BE2C (cell line): ENCODE measurements around the gene SLC38A8.

Experiments
- DNase-seq: peaks from one replicate; pipeline ENCODE4 v3.0.0-alpha.2; 2020
- H3K27me3 ChIP-seq: fragments of 250-450 bp; sonication (Bioruptor Pico); 2 replicates; pipeline ENCODE4 v1.5.1; 2020; ENCODE audit warnings: mild to moderate bottlenecking
- H3K36me3 ChIP-seq: fragments of 250-450 bp; sonication (Bioruptor Pico); 2 replicates; pipeline ENCODE4 v1.5.1; 2020; ENCODE audit warnings: mild to moderate bottlenecking
- H3K4me1 ChIP-seq: fragments of 250-450 bp; sonication (Bioruptor Pico); 2 replicates; pipeline ENCODE4 v1.5.1; 2020
- H3K4me3 ChIP-seq: 2 replicates; pipeline ENCODE4 v1.5.1; 2011; ENCODE audit warnings: low read depth, low read length
- H3K9me3 ChIP-seq: fragments of 250-450 bp; sonication (Bioruptor Pico); 2 replicates; pipeline ENCODE4 v1.5.1; 2020
- TF ChIP-seq, protein P1 (sequence below): IDR thresholded peaks from 2 replicates; pipeline ENCODE4 v1.5.1; 2012; ENCODE audit warnings: mild to moderate bottlenecking, low read depth, low read length

The SLC38A8 gene

GRCh38 chr16:83975590-83976260, 66.9 kb downstream of the SLC38A8 start:
- TF ChIP-seq, protein P1, sequence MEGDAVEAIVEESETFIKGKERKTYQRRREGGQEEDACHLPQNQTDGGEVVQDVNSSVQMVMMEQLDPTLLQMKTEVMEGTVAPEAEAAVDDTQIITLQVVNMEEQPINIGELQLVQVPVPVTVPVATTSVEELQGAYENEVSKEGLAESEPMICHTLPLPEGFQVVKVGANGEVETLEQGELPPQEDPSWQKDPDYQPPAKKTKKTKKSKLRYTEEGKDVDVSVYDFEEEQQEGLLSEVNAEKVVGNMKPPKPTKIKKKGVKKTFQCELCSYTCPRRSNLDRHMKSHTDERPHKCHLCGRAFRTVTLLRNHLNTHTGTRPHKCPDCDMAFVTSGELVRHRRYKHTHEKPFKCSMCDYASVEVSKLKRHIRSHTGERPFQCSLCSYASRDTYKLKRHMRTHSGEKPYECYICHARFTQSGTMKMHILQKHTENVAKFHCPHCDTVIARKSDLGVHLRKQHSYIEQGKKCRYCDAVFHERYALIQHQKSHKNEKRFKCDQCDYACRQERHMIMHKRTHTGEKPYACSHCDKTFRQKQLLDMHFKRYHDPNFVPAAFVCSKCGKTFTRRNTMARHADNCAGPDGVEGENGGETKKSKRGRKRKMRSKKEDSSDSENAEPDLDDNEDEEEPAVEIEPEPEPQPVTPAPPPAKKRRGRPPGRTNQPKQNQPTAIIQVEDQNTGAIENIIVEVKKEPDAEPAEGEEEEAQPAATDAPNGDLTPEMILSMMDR, result no peak

GRCh38 chr16:83974475-83974874, 68.1 kb downstream of the SLC38A8 start:
- Histone ChIP-seq H3K9me3 (no peaks in the 10 kb centered on the region; the same call in 1 of the 2 replicates), H3K27me3 (peaks cover 6% of the 10 kb centered on the region), H3K4me3 (no peak overlapping the region), H3K36me3 (no peaks in the 10 kb centered on the region), H3K4me1 (no peaks in the 10 kb centered on the region)
- TF ChIP-seq, protein P1, result no peak
- no peak for DNase-seq

More at GRCh38 chr16:83975590-83976260, 66.9 kb downstream of the SLC38A8 start:
- Histone ChIP-seq H3K4me1 (no peaks in the 10 kb centered on the region), H3K9me3 (no peaks in the 10 kb centered on the region; the same call in 1 of the 2 replicates), H3K4me3 (no peak overlapping the region), H3K36me3 (no peaks in the 10 kb centered on the region), H3K27me3 (no peaks in the 10 kb centered on the region)
- DNase-seq, result no peak

- no peak for DNase-seq
- TF ChIP-seq, protein P1, result no peak
- no peaks in the 10 kb centered on the region for H3K4me1 ChIP-seq
- H3K27me3 ChIP-seq, result peaks cover 11% of the 10 kb centered on the region
- H3K4me3 ChIP-seq, result no peak overlapping the region
- no peaks in the 10 kb centered on the region for H3K36me3 ChIP-seq
- no peaks in the 10 kb centered on the region; the same call in 1 of the 2 replicates for H3K9me3 ChIP-seq
Measured at GRCh38 chr16:83973581-83974385, 68.8 kb downstream of the SLC38A8 start.

- H3K36me3 ChIP-seq, result no peaks in the 10 kb centered on the region
- TF ChIP-seq, protein P1, result no peak
Measured at GRCh38 chr16:83973077-83973476, 69.5 kb downstream of the SLC38A8 start.

DNA sequence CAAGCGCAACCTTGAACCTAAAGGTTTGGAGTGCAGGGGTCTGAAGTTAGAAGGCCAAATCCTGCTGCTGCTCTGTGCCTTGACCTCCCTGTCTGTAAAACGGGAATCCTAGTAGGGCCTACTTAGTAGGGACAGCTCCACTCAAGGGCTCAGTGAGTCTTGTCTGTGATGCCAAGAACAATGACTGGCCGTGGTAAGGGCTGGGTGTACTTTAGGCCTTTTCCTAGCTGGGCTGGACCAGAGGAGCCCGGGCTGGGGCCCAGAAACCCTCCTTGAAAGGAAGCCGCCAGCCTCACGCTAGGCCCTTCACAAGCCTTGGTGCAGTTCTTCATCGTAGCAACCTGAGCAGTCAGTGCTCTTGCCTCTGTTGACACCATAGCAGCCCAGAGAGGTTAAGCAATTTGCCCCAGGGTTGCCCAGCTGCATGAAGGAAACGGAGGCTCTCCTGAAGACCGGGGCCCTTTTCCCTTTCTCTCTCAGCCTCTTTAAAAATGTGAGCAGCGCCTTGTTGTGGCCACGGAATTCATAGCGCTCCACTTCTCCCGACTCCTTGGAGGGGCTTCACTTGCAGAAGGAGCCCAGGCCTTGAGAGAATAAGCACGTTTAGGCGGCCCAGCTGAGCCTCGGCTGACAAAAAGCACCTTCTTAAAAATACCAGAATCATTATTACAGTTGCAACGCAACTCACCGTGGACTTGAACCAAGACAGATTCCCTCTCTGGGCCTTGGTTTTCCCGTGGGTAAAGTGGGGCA, 70.2 kb downstream of the SLC38A8 start:
- no peak for DNase-seq
- no peak overlapping the region for H3K4me3 ChIP-seq
- H3K9me3 ChIP-seq, result no peaks in the 10 kb centered on the region
- no peaks in the 10 kb centered on the region for H3K36me3 ChIP-seq
- TF ChIP-seq, protein P1, result no peak
- no peaks in the 10 kb centered on the region for H3K4me1 ChIP-seq
- H3K27me3 ChIP-seq, result peaks cover 13% of the 10 kb centered on the region

More at GRCh38 chr16:83973077-83973476, 69.5 kb downstream of the SLC38A8 start:
- DNase-seq, result no peak
- H3K4me1 ChIP-seq, result no peaks in the 10 kb centered on the region
- H3K27me3 ChIP-seq, result peaks cover 13% of the 10 kb centered on the region
- no peak overlapping the region for H3K4me3 ChIP-seq
- H3K9me3 ChIP-seq, result no peaks in the 10 kb centered on the region
